ENCODE results near the gene TTC33.
"Not testable (repeated sequence)": the region's sequence is repeated elsewhere in the genome, so short reads cannot be mapped to it uniquely, and the experiment has no call there.

Gene TTC33

GRCh38 chr5:40570408-40571129 lies 185.2 kb downstream of the TTC33 start:
- no peak overlapping the region for H3K27ac ChIP-seq (ENCODE audit: low read depth, low read length)

GRCh38 chr5:40569546-40570270 lies 186.1 kb downstream of the TTC33 start:
- no peaks in the 10 kb centered on the region for H3K36me3 ChIP-seq (ENCODE audit: control insufficient read depth in 5 of 5, insufficient read depth in 5 of 5, low read length in 5 of 5)
- no peak overlapping the region for H3K27ac ChIP-seq (ENCODE audit: low read depth, low read length)
- H3K4me3 ChIP-seq (ENCODE audit: low read depth in 1 of 5, low read length in 5 of 5) = no peak overlapping the region
- H3K27me3 ChIP-seq (ENCODE audit: control insufficient read depth in 5 of 5, insufficient read depth in 4 of 5, low read length in 5 of 5) = no peaks in the 10 kb centered on the region
- H3K4me1 ChIP-seq (ENCODE audit: control insufficient read depth in 5 of 5, insufficient read depth in 5 of 5, low read length in 5 of 5) = no peaks in the 10 kb centered on the region
- H3K9me3 ChIP-seq (ENCODE audit: control insufficient read depth in 5 of 5, low read length in 5 of 5) = no peaks in the 10 kb centered on the region
- H3K9ac ChIP-seq (ENCODE audit: low read length in 5 of 5) = no peak overlapping the region

More at GRCh38 chr5:40570408-40571129, 185.2 kb downstream of the TTC33 start:
- H3K27me3 ChIP-seq (ENCODE audit: control insufficient read depth in 5 of 5, insufficient read depth in 4 of 5, low read length in 5 of 5) = no peaks in the 10 kb centered on the region
- no peaks in the 10 kb centered on the region for H3K9me3 ChIP-seq (ENCODE audit: control insufficient read depth in 5 of 5, low read length in 5 of 5)
- no peak overlapping the region for H3K4me3 ChIP-seq (ENCODE audit: low read depth in 1 of 5, low read length in 5 of 5)
- H3K9ac ChIP-seq (ENCODE audit: low read length in 5 of 5) = no peak overlapping the region
- no peaks in the 10 kb centered on the region for H3K36me3 ChIP-seq (ENCODE audit: control insufficient read depth in 5 of 5, insufficient read depth in 5 of 5, low read length in 5 of 5)
- no peaks in the 10 kb centered on the region for H3K4me1 ChIP-seq (ENCODE audit: control insufficient read depth in 5 of 5, insufficient read depth in 5 of 5, low read length in 5 of 5)

GRCh38 chr5:40568548-40568947 lies 187.2 kb downstream of the TTC33 start:
- no peak overlapping the region for H3K9ac ChIP-seq (ENCODE audit: low read length in 5 of 5)
- H3K27ac ChIP-seq (ENCODE audit: low read depth, low read length) = no peak overlapping the region
- no peaks in the 10 kb centered on the region for H3K9me3 ChIP-seq (ENCODE audit: control insufficient read depth in 5 of 5, low read length in 5 of 5)
- H3K4me1 ChIP-seq (ENCODE audit: control insufficient read depth in 5 of 5, insufficient read depth in 5 of 5, low read length in 5 of 5) = no peaks in the 10 kb centered on the region
- H3K27me3 ChIP-seq (ENCODE audit: control insufficient read depth in 5 of 5, insufficient read depth in 4 of 5, low read length in 5 of 5) = no peaks in the 10 kb centered on the region
- H3K36me3 ChIP-seq (ENCODE audit: control insufficient read depth in 5 of 5, insufficient read depth in 5 of 5, low read length in 5 of 5) = no peaks in the 10 kb centered on the region
- no peak overlapping the region for H3K4me3 ChIP-seq (ENCODE audit: low read depth in 1 of 5, low read length in 5 of 5)

GRCh38 chr5:40563173-40563572 lies 192.6 kb downstream of the TTC33 start:
- H3K9ac ChIP-seq (ENCODE audit: low read length in 5 of 5); H3K4me1 ChIP-seq (ENCODE audit: control insufficient read depth in 5 of 5, insufficient read depth in 5 of 5, low read length in 5 of 5); H3K4me3 ChIP-seq (ENCODE audit: low read depth in 1 of 5, low read length in 5 of 5); H3K9me3 ChIP-seq (ENCODE audit: control insufficient read depth in 5 of 5, low read length in 5 of 5); H3K36me3 ChIP-seq (ENCODE audit: control insufficient read depth in 5 of 5, insufficient read depth in 5 of 5, low read length in 5 of 5); H3K27me3 ChIP-seq (ENCODE audit: control insufficient read depth in 5 of 5, insufficient read depth in 4 of 5, low read length in 5 of 5); H3K27ac ChIP-seq (ENCODE audit: low read depth, low read length): not testable (repeated sequence)

GRCh38 chr5:40560474-40561110 lies 195.2 kb downstream of the TTC33 start:
- Histone ChIP-seq H3K9me3 (ENCODE audit: control insufficient read depth in 5 of 5, low read length in 5 of 5) (no peaks in the 10 kb centered on the region), H3K27me3 (ENCODE audit: control insufficient read depth in 5 of 5, insufficient read depth in 4 of 5, low read length in 5 of 5) (no peaks in the 10 kb centered on the region), H3K4me3 (ENCODE audit: low read depth in 1 of 5, low read length in 5 of 5) (no peak overlapping the region)

GRCh38 chr5:40559306-40559705 lies 196.5 kb downstream of the TTC33 start:
- Histone ChIP-seq H3K36me3 (ENCODE audit: control insufficient read depth in 5 of 5, insufficient read depth in 5 of 5, low read length in 5 of 5) (no peaks in the 10 kb centered on the region), H3K27me3 (ENCODE audit: control insufficient read depth in 5 of 5, insufficient read depth in 4 of 5, low read length in 5 of 5) (no peaks in the 10 kb centered on the region), H3K9me3 (ENCODE audit: control insufficient read depth in 5 of 5, low read length in 5 of 5) (no peaks in the 10 kb centered on the region), H3K27ac (ENCODE audit: low read depth, low read length) (no peak overlapping the region), H3K4me1 (ENCODE audit: control insufficient read depth in 5 of 5, insufficient read depth in 5 of 5, low read length in 5 of 5) (no peaks in the 10 kb centered on the region), H3K9ac (ENCODE audit: low read length in 5 of 5) (no peak overlapping the region), H3K4me3 (ENCODE audit: low read depth in 1 of 5, low read length in 5 of 5) (no peak overlapping the region)

More at GRCh38 chr5:40560474-40561110, 195.2 kb downstream of the TTC33 start:
- no peak overlapping the region for H3K9ac ChIP-seq (ENCODE audit: low read length in 5 of 5)
- H3K4me1 ChIP-seq (ENCODE audit: control insufficient read depth in 5 of 5, insufficient read depth in 5 of 5, low read length in 5 of 5) = no peaks in the 10 kb centered on the region
- H3K27ac ChIP-seq (ENCODE audit: low read depth, low read length) = no peak overlapping the region
- no peaks in the 10 kb centered on the region for H3K36me3 ChIP-seq (ENCODE audit: control insufficient read depth in 5 of 5, insufficient read depth in 5 of 5, low read length in 5 of 5)

- Histone ChIP-seq H3K36me3 (ENCODE audit: control insufficient read depth in 5 of 5, insufficient read depth in 5 of 5, low read length in 5 of 5) (no peaks in the 10 kb centered on the region), H3K27me3 (ENCODE audit: control insufficient read depth in 5 of 5, insufficient read depth in 4 of 5, low read length in 5 of 5) (no peaks in the 10 kb centered on the region), H3K9me3 (ENCODE audit: control insufficient read depth in 5 of 5, low read length in 5 of 5) (no peaks in the 10 kb centered on the region), H3K27ac (ENCODE audit: low read depth, low read length) (no peak overlapping the region), H3K4me3 (ENCODE audit: low read depth in 1 of 5, low read length in 5 of 5) (no peak overlapping the region), H3K4me1 (ENCODE audit: control insufficient read depth in 5 of 5, insufficient read depth in 5 of 5, low read length in 5 of 5) (peaks cover 0 to under 1% (median 0%) of the 10 kb centered on the region in 5 donors), H3K9ac (ENCODE audit: low read length in 5 of 5) (no peak overlapping the region)
Observed at GRCh38 chr5:40557501-40557900, 198.3 kb downstream of the TTC33 start.

- Histone ChIP-seq H3K36me3 (ENCODE audit: control insufficient read depth in 5 of 5, insufficient read depth in 5 of 5, low read length in 5 of 5) (no peaks in the 10 kb centered on the region), H3K4me3 (ENCODE audit: low read depth in 1 of 5, low read length in 5 of 5) (no peak overlapping the region), H3K9ac (ENCODE audit: low read length in 5 of 5) (no peak overlapping the region), H3K27ac (ENCODE audit: low read depth, low read length) (no peak overlapping the region), H3K4me1 (ENCODE audit: control insufficient read depth in 5 of 5, insufficient read depth in 5 of 5, low read length in 5 of 5) (peaks cover 0 to 5% (median 4%) of the 10 kb centered on the region in 5 donors), H3K27me3 (ENCODE audit: control insufficient read depth in 5 of 5, insufficient read depth in 4 of 5, low read length in 5 of 5) (no peaks in the 10 kb centered on the region), H3K9me3 (ENCODE audit: control insufficient read depth in 5 of 5, low read length in 5 of 5) (no peaks in the 10 kb centered on the region)
Observed at GRCh38 chr5:40556811-40557210, 198.9 kb downstream of the TTC33 start.

- Histone ChIP-seq H3K9ac (ENCODE audit: low read length in 5 of 5) (no peak overlapping the region), H3K36me3 (ENCODE audit: control insufficient read depth in 5 of 5, insufficient read depth in 5 of 5, low read length in 5 of 5) (no peaks in the 10 kb centered on the region)
Observed at GRCh38 chr5:40555886-40556285, 199.9 kb downstream of the TTC33 start.

GRCh38 chr5:40554813-40555212 lies 200.9 kb downstream of the TTC33 start:
- H3K9me3 ChIP-seq (ENCODE audit: control insufficient read depth in 5 of 5, low read length in 5 of 5) = peaks cover 0 to 3% (median 0%) of the 10 kb centered on the region in 5 donors
- no peaks in the 10 kb centered on the region for H3K27me3 ChIP-seq (ENCODE audit: control insufficient read depth in 5 of 5, insufficient read depth in 4 of 5, low read length in 5 of 5)
- no peak overlapping the region for H3K9ac ChIP-seq (ENCODE audit: low read length in 5 of 5)
- H3K4me1 ChIP-seq (ENCODE audit: control insufficient read depth in 5 of 5, insufficient read depth in 5 of 5, low read length in 5 of 5) = peaks cover 0 to 8% (median 4%) of the 10 kb centered on the region in 5 donors
- H3K27ac ChIP-seq (ENCODE audit: low read depth, low read length) = no peak overlapping the region
- no peak overlapping the region for H3K4me3 ChIP-seq (ENCODE audit: low read depth in 1 of 5, low read length in 5 of 5)
- H3K36me3 ChIP-seq (ENCODE audit: control insufficient read depth in 5 of 5, insufficient read depth in 5 of 5, low read length in 5 of 5) = no peaks in the 10 kb centered on the region

More at GRCh38 chr5:40555886-40556285, 199.9 kb downstream of the TTC33 start:
- H3K27ac ChIP-seq (ENCODE audit: low read depth, low read length) = no peak overlapping the region
- H3K4me3 ChIP-seq (ENCODE audit: low read depth in 1 of 5, low read length in 5 of 5) = no peak overlapping the region
- no peaks in the 10 kb centered on the region for H3K27me3 ChIP-seq (ENCODE audit: control insufficient read depth in 5 of 5, insufficient read depth in 4 of 5, low read length in 5 of 5)
- H3K4me1 ChIP-seq (ENCODE audit: control insufficient read depth in 5 of 5, insufficient read depth in 5 of 5, low read length in 5 of 5) = peaks cover 0 to 8% (median 4%) of the 10 kb centered on the region in 5 donors
- H3K9me3 ChIP-seq (ENCODE audit: control insufficient read depth in 5 of 5, low read length in 5 of 5) = no peaks in the 10 kb centered on the region

All from subcutaneous abdominal adipose tissue (tissue), 5 donors.